RWPE2 (cell line): ENCODE results near the gene MSI2.
A peak's percentile ranks its signal among the peaks of the same experiment; 100 is the strongest.

Experiments
- ATAC-seq: fragments of 200-7000 bp; cut with Tn5 transposase; 3 replicates; pipeline ENCODE4 v1.9.1; 2021; ENCODE audit warnings: low read depth
- DNase-seq: peaks from one replicate; pipeline ENCODE4 v3.0.0-alpha.2; 2020; ENCODE audit warnings: low spot score
- H3K27ac ChIP-seq: fragments of 450-650 bp; 2 replicates; pipeline ENCODE4 v1.5.1; 2017; ENCODE audit warnings: mild to moderate bottlenecking; ENCODE audit not compliant: poor library complexity, severe bottlenecking
- H3K27me3 ChIP-seq: fragments of 250-450 bp; sonication (Bioruptor Pico); 2 replicates; pipeline ENCODE4 v1.5.1; 2021; ENCODE audit warnings: mild to moderate bottlenecking, moderate library complexity; ENCODE audit not compliant: insufficient read depth, poor library complexity, severe bottlenecking
- H3K36me3 ChIP-seq: fragments of 250-450 bp; sonication (Bioruptor Pico); 2 replicates; pipeline ENCODE4 v1.5.1; 2020; ENCODE audit warnings: low read depth, mild to moderate bottlenecking, moderate library complexity
- H3K4me1 ChIP-seq: fragments of 250-450 bp; sonication (Bioruptor Pico); 2 replicates; pipeline ENCODE4 v1.5.1; 2021; ENCODE audit warnings: mild to moderate bottlenecking, moderate library complexity; ENCODE audit not compliant: insufficient read depth, poor library complexity, severe bottlenecking
- H3K4me3 ChIP-seq: fragments of 250-450 bp; sonication (Bioruptor Pico); 2 replicates; pipeline ENCODE4 v1.5.1; 2021; ENCODE audit warnings: mild to moderate bottlenecking, moderate library complexity; ENCODE audit not compliant: severe bottlenecking
- H3K9me3 ChIP-seq: fragments of 250-450 bp; sonication (Bioruptor Pico); 2 replicates; pipeline ENCODE4 v1.5.1; 2021; ENCODE audit warnings: mild to moderate bottlenecking, moderate library complexity; ENCODE audit not compliant: severe bottlenecking
- CTCF ChIP-seq: fragments of 450-650 bp; IDR thresholded peaks from one replicate; pipeline ENCODE4 v1.5.1; 2017; ENCODE audit warnings: mild to moderate bottlenecking, moderate library complexity; ENCODE audit not compliant: poor library complexity, severe bottlenecking

The MSI2 gene

GRCh38 chr17:57572062-57572461, 315.7 kb downstream of the MSI2 start:
- no peaks in the 10 kb centered on the region for H3K27me3 ChIP-seq
- no peak for TF ChIP-seq CTCF
- H3K36me3 ChIP-seq, result no peaks in the 10 kb centered on the region
- no peaks in the 10 kb centered on the region for H3K9me3 ChIP-seq
- peaks cover 5% of the 10 kb centered on the region for H3K4me1 ChIP-seq
- DNase-seq (no peak), ATAC-seq (no peak)
- H3K4me3 ChIP-seq, result no peak overlapping the region
- H3K27ac ChIP-seq, result no peak overlapping the region

DNA sequence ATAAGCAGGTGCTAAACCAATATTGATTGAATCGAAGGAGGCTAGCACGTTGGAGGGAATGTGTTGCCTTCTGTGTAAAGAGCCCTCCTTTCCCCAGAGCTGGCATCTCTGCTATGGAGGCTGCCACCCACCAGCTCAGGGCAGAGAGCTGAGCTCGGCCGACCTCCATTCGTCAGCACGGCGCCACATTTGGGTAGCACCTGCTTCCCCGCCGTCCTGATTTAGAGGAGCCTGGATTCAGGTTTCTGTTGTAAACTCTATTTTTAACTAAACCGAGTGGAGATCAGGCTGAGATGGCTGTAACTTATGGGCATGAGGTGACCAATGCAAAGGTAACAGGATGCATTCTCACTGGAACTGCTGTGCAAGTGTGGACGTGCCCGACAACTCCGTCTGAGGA, 316.3 kb downstream of the MSI2 start:
- Histone ChIP-seq H3K4me1 (peaks cover 5% of the 10 kb centered on the region), H3K9me3 (no peaks in the 10 kb centered on the region), H3K36me3 (no peaks in the 10 kb centered on the region), H3K27ac (no peak overlapping the region), H3K4me3 (no peak overlapping the region), H3K27me3 (no peaks in the 10 kb centered on the region)
- DNase-seq (no peak), ATAC-seq (no peak)
- TF ChIP-seq CTCF, result no peak

GRCh38 chr17:57574040-57574513, 317.8 kb downstream of the MSI2 start:
- no peak overlapping the region for H3K27ac ChIP-seq
- no peaks in the 10 kb centered on the region for H3K9me3 ChIP-seq
- TF ChIP-seq CTCF, result no peak
- DNase-seq, result no peak
- H3K27me3 ChIP-seq, result no peaks in the 10 kb centered on the region
- H3K36me3 ChIP-seq, result no peaks in the 10 kb centered on the region
- H3K4me3 ChIP-seq, result no peak overlapping the region
- H3K4me1 ChIP-seq, result peaks cover 7% of the 10 kb centered on the region
- ATAC-seq, result no peak

- no peaks in the 10 kb centered on the region for H3K27me3 ChIP-seq
- H3K4me1 ChIP-seq, result peaks cover 2% of the 10 kb centered on the region
- TF ChIP-seq CTCF, result no peak
- H3K4me3 ChIP-seq, result no peak overlapping the region
- no peak overlapping the region for H3K27ac ChIP-seq
- no peaks in the 10 kb centered on the region for H3K9me3 ChIP-seq
- ATAC-seq, result no peak
- DNase-seq, result no peak
- no peaks in the 10 kb centered on the region for H3K36me3 ChIP-seq
Observed at GRCh38 chr17:57576744-57577143, 320.4 kb downstream of the MSI2 start.

DNA sequence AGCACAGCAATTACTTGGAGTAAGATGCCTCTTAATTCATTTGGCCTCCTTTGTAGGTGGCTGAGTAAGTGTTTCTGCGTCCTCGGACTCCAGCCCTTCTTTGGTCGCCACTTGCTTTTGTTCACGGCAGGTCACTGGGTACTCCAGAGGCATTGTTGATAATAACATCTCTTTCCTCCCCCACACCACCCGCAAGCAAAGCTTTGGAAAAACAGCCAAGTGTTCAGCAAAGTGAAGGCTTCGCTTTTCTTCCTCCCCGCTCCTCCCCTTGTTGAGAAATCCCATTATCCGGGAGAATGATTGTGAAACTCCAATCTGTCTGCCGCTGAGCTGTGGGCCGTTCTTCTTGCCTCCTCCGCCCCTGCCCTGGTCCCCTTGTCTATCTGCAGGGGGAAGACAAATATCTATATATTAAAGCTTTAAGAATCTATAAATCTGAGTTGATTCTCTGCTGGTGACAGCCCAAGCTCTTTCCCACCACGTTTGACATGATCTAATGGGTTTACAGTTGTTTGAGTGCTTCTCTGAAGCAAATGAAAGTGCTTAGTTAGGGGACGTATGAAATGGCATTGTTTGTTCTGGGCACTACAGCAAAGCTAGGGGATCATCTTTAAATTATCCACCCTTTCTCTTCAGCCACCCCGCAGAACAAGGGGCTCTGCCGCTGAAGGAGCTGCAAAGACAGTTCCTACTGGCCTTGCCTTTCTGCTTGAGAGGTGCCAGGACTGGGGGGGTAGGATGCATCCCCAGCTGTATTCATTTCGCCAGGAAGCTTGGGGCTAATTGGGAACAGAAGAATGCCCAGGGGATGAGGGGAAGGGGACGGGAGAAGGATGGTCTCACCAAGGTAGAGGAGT, 321.7 kb downstream of the MSI2 start:
- Histone ChIP-seq H3K36me3 (no peaks in the 10 kb centered on the region), H3K27me3 (no peaks in the 10 kb centered on the region), H3K4me1 (peaks cover 2% of the 10 kb centered on the region), H3K4me3 (no peak overlapping the region), H3K9me3 (no peaks in the 10 kb centered on the region), H3K27ac (no peak overlapping the region)
- no peak for TF ChIP-seq CTCF
- DNase-seq (no peak), ATAC-seq (peak; percentile 51; the same call in 2 of the 3 replicates)
